HG03045 (cell line): ENCODE measurements around the gene HIGD2A.
A peak's percentile ranks its signal among the peaks of the same experiment; 100 is the strongest.

ENCODE experiments used
- ATAC-seq: cut with Tn5 transposase; IDR thresholded peaks from one replicate; pipeline ENCODE4 v1.9.1; 2021; ENCODE audit warnings: mild to moderate bottlenecking, moderate library complexity; ENCODE audit not compliant: unreplicated experiment

Gene HIGD2A

DNA sequence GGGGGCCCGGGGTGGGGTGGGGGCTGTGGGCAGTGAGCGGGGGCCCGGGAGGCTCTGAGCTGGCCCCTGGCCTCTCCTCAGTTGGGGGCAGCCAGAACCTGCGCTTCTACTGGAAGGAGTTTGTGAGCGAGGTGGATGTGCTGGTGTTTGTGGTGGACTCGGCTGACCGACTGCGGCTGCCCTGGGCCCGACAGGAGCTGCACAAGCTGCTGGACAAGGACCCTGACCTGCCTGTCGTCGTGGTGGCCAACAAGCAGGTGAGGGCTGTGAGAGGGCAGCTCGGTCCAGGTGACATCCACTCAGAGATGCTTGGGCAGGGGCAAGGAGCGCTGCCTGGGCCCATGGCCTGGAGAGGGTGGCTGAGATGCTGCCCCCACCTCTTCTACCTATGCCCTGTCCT lies 19.8 kb upstream of the HIGD2A start:
- ATAC-seq = no peak

DNA sequence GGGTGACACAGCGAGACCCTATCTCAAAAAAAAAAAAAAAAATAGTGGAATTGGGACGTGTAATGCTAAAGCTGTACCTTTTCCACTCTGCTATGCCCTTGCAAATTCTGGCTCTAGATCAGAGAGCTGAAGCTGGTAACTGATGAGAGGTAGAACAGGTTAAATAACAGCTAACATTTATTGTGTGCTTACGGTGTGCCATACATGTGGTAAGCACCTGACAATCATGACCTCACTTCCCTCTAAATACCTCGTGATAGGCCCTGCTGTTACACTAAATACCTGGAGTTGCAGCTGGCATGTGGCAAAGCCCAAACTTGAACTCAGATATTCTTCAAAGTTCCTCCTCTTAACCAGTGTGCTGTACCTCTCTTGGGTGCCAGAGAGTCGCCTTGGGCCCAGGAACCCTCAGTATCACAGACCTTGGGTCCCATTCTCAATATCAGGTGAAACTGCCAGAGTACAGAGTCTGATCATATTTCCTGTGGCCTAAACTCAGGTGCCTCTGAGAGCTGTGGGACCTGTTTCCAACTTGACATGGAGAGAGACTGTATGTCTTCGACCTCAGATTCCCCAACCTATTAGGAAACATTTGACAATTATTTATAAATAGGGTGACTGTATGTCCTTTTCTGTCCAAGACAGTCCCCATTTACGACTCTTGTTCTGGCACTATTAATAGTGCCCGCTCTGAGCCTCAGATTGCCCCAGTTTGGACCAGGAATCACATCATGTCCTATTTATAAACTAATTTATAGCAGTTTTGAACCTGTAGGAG lies 18.4 kb upstream of the HIGD2A start:
- no peak for ATAC-seq

DNA sequence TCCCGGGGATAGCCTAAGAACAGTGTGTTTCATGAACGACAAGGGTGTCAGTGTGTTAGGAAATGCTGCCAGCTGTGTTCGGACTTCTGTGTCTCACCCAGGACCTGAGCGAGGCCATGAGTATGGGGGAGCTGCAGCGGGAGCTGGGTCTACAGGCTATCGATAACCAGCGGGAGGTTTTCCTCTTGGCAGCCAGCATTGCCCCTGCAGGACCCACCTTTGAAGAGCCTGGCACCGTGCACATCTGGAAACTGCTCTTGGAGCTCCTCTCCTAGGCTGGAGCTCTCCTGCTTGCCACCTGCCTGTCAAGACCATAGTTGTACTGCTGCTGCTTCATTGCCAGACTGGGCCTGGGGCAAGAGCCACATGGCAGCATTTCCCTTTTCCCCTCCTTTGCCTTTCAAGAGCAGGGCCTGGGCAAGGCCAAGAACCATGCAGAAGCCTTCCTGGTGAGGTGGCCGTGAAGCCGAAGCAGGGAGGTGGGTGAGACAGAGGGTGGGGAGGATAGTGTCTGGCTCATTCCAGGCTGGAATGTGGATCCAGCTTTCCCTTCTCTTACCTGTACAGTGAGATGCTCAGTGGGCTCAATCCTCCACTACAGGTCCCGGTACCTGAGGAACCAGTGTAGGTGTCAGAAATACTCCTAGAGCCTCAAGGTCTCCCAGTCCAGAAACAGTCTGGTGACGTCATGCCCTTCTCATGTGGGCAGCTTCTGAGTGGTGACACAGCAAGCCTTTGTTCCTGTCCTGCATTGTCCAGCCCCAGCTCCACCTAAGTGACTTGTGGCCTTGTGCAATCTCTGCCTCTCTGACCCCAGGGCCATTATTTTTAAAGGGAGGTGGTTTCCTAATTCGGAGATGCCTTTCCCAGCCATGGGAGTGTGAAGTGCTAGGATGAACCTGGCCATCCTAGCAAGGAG lies 16.7 kb upstream of the HIGD2A start:
- ATAC-seq = no peak

DNA sequence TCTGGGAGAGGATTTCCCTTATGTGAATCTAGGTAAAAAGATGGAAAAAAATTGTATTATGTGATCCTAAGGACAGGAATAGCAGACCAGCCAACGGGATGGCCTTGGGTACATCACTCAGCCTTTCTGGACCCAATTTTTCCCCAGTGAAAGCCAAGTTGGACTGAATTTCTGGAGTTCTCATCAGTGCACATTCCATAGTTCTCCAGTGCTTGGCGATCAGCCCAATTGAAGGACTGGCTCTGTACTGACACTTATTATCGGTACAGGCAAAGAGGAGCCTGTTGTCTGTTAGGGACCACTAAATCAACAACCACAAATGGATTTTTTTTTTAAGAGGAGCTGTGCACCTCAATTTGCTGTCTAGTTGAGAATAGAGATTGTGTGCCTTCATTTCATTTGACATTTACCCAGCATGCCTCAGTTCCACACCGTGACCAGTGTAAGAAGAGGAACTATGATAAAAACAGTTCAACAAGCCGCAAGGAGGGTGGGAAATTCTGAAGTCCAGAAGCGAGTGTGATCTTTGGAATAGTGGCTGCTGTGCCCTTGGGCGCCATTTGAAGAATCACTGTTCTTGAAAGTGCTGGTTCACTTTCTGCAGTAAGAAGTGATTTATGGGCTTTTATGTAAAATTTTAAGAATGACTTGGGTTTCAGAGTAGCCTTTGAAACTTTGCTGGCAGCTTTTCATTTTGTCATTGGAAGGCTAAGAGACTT lies 15.3 kb upstream of the HIGD2A start:
- no peak for ATAC-seq

DNA sequence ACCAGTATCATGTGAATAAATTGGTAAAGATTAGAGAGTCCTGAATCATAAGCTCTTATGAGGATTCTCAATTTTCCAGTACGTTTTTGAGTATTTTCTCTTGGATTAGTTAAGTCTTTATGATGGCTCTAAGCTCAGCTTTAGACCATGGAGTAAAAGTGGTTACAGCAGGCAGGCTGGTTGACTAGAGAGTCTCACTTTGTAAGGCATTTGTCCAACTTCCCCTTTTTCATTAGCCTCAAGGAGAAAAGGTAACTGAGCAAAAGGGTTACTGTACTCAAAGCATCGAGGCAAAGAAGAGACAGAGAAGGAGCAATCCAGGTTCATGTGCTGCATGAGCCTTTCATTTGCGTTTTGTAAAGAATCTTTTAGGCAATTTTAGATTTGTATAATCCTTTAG lies 8.7 kb upstream of the HIGD2A start:
- ATAC-seq = no peak

DNA sequence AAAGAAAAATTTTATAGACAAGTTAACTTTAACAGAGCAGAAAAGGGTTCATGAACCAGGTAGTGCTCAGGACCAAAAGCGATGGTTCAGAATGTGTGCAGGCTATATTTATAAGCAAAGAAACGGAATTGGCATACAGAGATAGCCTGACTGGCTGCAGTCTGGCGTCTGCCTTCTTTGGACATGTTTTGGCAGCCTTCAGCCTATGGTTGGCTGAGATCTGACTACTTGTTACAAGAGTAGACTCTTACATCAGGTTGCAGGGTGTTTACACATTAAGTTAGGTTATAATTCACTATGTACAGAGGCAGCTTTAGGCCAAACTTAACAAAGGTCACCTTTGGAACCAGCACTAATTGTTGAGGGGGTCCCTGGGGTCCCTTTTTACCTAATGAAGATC lies 7.1 kb upstream of the HIGD2A start:
- no peak for ATAC-seq

DNA sequence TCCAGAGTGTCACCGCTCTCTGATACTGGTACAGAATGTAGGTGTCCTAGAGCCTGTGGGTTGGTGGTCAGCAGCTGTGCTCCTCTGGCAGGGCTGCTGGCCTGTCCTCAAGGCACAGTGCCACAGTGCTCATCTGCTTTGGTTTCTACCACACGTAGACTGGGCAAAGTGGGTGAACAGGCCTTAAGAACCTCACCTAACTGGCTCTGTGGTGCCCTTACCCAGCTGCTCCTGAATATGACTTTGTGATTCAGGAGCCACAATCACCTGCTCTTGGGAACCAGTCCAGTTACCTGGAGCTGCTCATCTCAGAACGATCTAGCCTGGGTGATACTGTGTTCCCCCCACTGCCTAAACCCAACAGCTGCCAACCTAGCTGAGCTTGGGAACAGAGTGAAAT lies 6.6 kb upstream of the HIGD2A start:
- ATAC-seq = no peak

DNA sequence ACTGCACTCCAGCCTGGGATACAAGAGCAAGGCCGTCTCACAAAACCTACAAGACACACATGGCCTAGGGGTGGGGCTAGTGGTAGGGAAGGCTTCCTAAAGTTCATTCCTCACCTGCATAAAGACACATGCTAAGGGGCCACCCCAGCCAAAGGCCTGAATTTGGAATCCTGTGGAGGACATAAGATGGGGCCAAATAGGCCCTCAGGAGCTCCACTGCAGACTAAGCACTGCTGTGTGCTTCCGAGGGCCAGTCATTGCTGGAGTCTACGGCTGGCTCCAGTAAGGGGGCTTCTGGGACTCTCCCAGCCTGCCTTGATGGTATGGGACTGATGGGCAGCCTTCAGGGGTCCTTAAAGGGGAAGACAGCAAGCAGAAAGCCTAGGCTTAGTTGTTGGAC lies 5.8 kb upstream of the HIGD2A start:
- no peak for ATAC-seq

DNA sequence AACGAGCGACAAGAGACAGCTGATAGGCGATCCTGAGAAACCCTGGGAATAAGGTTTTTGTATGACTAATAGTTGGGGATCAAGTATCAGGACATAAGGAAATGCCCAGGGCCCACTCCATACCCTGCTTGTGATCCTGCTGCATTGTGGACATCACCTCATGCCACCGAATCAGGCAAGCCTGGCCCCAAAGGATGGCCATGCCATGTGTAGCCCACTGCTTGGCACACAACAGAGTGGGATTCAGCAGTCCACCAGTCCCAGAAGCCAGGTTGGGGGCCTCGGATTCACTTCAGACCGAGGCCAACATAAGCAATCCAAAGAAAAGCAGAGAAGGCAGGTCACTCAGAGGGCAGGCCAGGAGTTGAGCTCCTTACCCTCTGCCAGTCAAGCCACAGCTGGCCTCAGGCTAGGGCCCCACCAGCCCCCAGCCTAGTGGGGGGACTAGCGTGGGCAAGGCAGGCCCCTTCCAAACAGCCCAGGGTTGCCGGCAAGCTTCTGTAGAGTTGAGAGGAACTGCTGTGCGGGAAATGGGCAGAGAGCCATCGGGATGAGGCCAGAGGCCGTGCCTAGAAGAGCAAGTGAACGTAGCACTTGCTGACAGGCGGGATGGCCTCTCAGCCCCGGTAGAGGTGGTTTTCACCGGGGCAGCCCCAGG lies 5.2 kb upstream of the HIGD2A start:
- ATAC-seq = no peak

DNA sequence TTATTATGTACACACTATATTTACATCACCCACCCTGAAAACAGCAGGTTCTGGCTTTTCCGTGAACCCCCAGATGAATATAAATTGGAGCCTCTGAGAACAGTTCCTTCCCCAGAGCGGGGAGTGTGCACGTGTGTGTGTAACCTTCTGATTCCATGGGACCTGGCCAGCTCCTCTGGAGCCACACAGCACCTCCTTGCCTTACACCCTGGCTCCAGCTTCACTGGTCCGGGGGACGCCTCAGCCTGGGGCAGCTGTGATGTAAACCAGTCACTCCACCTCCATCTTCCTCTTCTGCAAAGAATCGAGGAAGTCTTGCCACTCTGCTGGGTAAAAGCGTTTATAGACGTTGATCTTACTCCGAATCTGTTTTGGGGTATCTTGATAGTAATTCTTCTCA lies 4.6 kb upstream of the HIGD2A start:
- ATAC-seq = no peak

DNA sequence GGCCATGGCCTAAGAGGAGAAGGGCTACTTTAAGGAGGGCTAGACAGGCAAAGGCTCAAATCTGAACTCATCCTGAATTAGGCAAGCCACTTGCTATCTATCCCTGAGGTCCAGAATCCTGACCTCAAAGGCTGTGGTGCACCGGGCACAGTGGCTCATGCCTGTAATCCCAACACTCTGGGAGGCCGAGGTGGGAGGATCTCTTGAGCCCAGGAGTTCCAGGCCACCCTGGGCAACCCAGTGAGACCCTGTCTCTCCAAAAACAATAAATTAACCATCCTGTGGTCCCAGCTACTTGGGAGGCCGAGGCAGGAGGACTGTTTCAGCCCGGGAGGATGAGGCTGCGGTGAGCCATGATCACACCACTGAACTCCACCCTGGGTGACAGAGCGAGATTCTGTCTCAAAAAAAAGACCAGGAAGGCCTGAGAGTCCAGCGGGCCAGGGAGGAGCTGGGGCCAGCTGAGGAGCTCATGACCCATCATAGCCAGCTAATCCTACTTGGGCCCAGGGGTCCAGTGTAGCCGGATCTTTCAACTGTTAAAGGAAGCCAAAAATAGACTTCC lies 4.1 kb upstream of the HIGD2A start:
- no peak for ATAC-seq

DNA sequence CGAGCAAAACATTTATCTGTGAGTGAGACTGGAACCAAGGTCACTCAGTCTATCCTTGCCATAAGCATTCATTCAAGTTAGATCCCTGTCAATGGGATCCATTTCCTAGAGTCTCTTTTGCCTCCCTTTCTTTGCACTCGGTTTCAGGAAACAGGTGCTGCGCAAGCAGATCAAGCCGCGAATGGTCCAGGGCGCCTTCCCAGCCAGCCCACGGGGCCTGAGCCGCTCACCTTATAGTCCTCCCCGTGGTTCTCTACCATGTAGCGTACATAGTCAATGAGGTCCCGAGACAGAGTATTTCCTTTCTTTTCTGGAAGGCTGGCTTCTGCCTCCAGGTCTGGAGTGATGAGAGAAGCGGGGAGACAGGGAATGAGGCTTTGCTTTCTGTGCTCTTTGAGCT lies 3.6 kb upstream of the HIGD2A start:
- no peak for ATAC-seq

DNA sequence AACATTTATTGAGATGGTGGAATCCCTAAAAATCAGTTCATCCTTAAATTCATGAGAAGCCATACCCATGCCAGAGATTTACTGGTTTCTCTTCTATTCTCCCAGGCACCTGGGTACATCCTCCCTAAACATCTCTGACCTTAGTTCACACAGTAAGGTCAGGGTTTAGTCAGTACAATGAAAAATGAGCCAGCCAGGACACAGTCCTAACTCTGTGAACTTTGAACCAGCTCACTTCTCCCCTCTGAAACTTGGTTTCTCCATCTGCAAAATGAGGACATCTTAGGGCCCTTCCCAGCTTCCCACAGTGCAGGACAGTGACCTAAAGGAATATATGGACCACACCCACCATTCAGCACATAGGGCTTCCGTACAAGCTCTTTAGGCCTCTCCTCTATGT lies 2.1 kb upstream of the HIGD2A start:
- no peak for ATAC-seq

DNA sequence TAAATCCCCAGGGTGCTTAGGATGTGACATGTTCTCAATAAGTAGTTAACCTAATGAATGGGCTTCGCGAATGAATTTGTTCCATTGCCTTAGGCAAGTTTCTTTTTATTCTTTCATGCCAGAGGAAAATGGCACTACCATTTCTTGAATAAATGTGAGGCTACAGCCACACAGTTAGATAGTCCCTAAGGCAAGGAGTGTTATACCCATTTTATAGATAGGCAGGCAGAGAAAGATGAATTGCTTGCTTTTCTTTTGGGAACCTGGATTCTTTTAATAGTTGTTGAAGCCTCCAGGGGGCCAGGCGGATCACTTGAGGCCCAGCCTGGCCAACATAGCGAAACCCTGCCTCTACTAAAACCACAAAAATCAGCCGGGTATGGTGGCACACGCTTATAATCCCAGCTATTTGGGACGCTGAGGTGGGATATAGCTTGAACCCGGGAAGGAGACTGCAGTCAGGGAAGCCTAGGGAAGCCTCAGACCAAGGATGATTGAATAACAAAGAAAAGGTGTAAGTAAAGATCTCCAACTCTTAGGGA lies 1.1 kb upstream of the HIGD2A start:
- no peak for ATAC-seq

DNA sequence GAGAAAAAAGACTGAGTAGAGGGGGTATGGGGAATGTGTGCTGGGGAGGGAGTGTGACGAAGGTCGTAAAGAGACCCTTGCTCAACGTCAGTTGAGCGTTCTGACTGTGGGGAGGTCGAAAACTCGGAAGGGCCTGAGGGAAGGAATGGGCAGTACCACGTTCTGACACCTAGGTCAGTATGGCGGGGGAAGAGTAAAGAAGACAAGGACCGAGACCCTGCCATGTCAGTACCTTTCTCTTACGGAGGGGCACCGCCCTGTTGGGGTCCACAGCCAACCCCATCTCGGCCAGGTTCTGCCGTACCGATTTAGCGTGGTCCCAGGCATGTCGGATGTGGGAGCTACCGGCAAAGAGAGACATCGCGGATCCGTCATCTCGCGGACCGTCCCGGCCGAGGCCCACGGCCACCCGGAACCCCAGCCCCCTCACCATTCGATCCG lies 528 bp upstream of the HIGD2A start:
- ATAC-seq = no peak

DNA sequence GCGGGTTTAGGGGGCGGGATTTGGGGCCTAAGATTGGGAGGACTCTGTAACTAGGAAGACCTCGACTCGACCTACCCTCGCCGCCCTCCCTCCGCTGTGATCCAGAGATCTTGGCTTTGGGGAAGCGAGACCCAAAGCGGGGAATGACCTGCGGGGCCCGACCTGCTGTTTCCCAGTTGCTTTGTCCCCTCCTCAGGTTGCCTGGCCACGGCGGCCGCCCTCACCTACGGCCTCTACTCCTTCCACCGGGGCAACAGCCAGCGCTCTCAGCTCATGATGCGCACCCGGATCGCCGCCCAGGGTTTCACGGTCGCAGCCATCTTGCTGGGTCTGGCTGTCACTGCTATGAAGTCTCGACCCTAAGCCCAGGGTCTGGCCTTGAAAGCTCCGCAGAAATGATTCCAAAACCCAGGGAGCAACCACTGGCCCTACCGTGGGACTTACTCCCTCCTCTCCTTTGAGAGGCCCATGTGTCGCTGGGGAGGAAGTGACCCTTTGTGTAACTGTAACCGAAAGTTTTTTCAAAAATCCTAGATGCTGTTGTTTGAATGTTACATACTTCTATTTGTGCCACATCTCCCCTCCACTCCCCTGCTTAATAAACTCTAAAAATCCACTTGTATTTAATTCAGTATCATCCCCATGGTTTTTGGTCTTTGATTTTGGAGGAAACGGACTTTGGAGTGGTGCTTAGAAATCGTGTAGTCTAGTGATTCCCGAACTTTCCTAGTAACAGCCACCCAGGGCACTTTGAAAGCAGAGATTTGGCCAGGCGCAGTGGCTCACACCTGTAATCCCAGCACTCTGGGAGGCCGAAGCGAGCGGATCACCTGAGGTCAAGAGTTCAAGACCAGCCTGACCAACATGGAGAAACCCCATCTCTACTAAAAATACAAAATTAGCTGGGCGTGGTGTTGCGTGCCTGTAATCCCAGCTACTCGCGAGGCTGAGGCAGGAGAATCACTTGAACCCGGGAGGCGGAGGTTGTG lies 878 bp downstream of the HIGD2A start:
- peak; percentile 21 for ATAC-seq

DNA sequence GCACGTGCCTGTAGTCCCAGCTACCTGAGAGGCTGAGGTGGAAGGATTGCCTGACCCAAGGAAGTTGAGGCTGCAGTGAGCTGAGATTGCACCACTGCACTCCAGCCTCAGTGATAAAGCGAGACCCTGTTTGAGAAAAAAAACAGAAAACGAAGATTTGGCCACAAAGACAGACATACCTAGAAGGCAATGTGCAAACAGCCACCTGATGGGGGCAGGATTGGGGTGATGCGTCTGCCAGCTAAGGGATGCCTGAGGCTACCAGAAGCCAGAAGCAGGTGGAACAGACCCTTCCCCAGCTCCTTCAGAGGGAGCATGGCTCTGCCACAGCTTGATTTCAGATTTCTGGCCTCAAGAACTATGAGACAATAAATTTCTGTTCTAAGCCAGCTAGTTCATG lies 2.9 kb downstream of the HIGD2A start:
- ATAC-seq = no peak

DNA sequence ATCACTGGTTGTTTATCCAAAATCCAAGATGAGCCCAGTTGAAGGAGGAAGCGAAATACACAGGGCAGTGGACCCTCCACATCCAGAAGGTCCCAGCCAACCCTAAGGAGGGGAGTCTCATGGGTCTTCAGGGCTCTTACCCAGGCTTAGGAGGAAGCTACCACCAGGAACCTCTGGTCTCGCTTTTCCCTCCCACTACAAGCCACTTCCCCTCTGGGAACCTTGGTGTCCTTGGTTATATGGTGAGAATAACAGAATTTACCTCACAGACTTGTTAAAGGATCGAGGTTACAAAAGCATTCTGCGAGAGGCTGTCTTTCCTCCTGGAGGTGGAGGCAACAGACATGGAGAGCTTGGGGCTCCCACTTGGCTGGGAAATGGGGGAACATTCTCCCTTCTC lies 3.4 kb downstream of the HIGD2A start:
- no peak for ATAC-seq

DNA sequence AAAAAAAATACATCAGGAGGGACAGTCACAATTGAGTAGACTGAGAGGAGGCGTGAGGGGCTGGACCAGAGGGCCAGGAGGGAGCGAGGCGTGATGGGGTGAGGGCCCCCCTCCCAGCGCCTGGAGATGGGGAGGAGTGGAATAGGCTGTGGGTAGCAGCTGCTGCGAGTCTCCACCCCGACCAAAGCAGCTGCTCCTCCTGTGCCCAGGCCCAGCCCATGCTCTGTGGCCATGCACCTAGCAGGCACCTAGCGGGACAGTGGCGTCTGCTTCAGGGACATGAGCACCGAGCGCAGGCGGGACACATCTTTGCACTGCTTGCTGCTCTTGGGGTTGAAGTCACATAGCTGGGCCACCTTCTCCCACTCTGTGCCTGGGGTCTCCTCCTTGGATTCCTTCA lies 4.0 kb downstream of the HIGD2A start:
- no peak for ATAC-seq
